Activated CD4-positive, alpha-beta memory T cell treated with anti-CD3 and anti-CD28 coated beads for 36 hours (primary cell): ENCODE results near the gene GJA4. TPM values are rescaled to one million over a fixed set of nuclear protein-coding genes. Genes with fewer than 3 reads are reported as not detected.

Source experiments
- CTCF ChIA-PET: fragments of 350-600 bp; sonication (Branson Sonifier 250); formaldehyde crosslinking; loops from one replicate; lab custom pipeline; 2021; ENCODE audit warnings: antibody characterized with exemption, inconsistent platforms; lab: Charles Lee
- POLR2A ChIA-PET: fragments of 350-600 bp; sonication (Branson Sonifier 250); formaldehyde crosslinking; loops from one replicate; lab custom pipeline; 2021; ENCODE audit warnings: antibody characterized with exemption; lab: Charles Lee
- DNase-seq: peaks from one replicate; pipeline ENCODE4 v3.0.0-alpha.2; 2020
- H3K27ac Mint-ChIP-seq: one replicate; pipeline ENCODE4 v1.8.0; 2021; ENCODE audit warnings: mixed read lengths
- H3K27me3 Mint-ChIP-seq: one replicate; pipeline ENCODE4 v1.8.0; 2021; ENCODE audit warnings: mixed read lengths
- H3K36me3 Mint-ChIP-seq: one replicate; pipeline ENCODE4 v1.8.0; 2021; ENCODE audit warnings: mixed read lengths
- H3K4me1 Mint-ChIP-seq: one replicate; pipeline ENCODE4 v1.8.0; 2021; ENCODE audit warnings: low read depth, mixed read lengths
- H3K4me3 Mint-ChIP-seq: one replicate; pipeline ENCODE4 v1.8.0; 2021; ENCODE audit warnings: mild to moderate bottlenecking, mixed read lengths
- H3K9me3 Mint-ChIP-seq: one replicate; pipeline ENCODE4 v1.8.0; 2021; ENCODE audit warnings: mixed read lengths
- intact Hi-C: fragments of 100-400 bp; cut with micrococcal nuclease; formaldehyde crosslinking; loops from one replicate; pipeline ENCODE4 v1.15.1; 2023
- total RNA-seq, 2 experiments: library from RNA; stranded (reverse); gene quantifications; one replicate each; pipeline ENCODE4 v1.2.3, GENCODE V29; 2021

The GJA4 gene
- total RNA-seq, 2 experiments from 2014 or later: not detected

GRCh38 chr1:34785231-34785874, 7.4 kb upstream of the GJA4 start:
- ChIA-PET CTCF (interaction anchor here (0.9 to 1.3 kb wide), 3 partner anchors 11 to 81 kb away, joined by 3 to 12 read pairs (median 3); no protein-coding TSS in a partner anchor), POLR2A (no interaction called here)
- Mint-ChIP-seq H3K27ac (no peak overlapping the region), H3K4me1 (peaks cover 7% of the 10 kb centered on the region), H3K36me3 (no peaks in the 10 kb centered on the region), H3K4me3 (no peak overlapping the region), H3K27me3 (peaks cover 43% of the 10 kb centered on the region), H3K9me3 (no peaks in the 10 kb centered on the region)
- DNase-seq: no peak
- intact Hi-C loops: no loop called here

DNA sequence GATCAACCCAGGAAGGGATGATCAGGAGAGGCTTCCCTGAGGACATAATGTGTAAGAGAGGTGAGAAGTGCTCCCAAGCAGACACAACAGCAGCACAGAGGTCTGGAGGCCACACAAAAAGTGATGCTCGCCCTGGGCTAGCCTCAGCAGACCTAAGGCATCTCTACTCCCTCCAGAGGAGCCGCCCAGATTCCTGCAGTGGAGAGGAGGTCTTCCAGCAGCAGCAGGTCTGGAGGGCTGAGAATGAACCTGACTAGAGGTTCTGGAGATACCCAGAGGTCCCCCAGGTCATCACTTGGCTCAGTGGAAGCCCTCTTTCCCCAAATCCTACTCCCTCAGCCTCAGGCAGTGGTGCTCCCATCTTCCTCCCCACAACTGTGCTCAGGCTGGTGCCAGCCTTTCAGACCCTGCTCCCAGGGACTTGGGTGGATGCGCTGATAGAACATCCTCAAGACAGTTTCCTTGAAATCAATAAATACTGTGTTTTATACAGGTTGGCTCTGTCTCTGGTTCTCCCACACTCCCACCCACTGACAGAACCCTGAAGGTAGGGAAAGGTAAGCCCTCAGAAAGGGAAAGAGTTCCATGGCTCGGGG, 6.8 kb upstream of the GJA4 start:
- peaks cover 7% of the 10 kb centered on the region for H3K4me1 Mint-ChIP-seq
- POLR2A ChIA-PET: no interaction called here
- no peak for DNase-seq
- CTCF ChIA-PET: interaction anchor here (0.6 to 5.8 kb wide), 10 partner anchors 11 to 105 kb away, joined by 3 to 67 read pairs (median 5); no protein-coding TSS in a partner anchor
- intact Hi-C loops: loop anchor here (1.0 kb wide), 3 partner anchors 14 to 80 kb away; no protein-coding TSS in a partner anchor
- H3K27me3 Mint-ChIP-seq: peaks cover 45% of the 10 kb centered on the region
- no peaks in the 10 kb centered on the region for H3K9me3 Mint-ChIP-seq
- no peak overlapping the region for H3K27ac Mint-ChIP-seq
- no peak overlapping the region for H3K4me3 Mint-ChIP-seq
- no peaks in the 10 kb centered on the region for H3K36me3 Mint-ChIP-seq

DNA sequence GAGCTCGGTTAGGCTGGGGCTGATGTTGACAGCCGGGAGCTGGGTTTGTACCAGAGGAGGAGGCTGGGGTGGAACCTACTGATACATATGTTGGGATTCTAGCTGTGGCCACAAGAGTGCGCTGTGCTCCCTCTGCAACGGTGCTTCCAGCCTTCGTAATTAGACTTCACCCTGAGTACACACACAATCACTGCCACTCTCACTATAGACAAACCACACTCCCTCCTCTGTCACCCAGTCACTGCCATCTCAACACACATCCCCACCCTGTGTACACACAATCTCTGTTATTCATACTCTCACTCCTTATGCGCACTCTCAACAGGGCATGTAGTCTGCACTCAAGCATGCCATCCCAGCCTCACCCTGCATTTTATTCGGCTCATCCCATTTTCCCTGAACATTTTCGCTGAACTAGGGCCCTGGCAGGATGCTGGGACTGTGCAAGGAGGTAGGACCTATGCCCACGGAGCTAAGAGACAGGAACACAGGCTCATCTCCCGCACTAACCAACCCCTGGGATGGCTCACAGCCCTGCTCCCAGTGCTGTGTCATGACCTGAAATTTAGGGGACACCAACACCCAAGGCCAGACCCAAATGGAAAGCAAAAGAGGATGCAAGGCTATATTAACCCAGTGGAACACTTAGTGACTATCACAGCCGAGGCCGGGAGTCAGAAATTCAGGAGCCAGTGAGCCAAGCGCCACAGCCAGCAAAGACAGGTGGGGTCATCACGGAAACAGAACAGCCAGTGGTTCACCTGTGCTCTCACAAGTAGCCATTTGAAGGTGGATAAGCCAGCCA, 6.1 kb upstream of the GJA4 start:
- Mint-ChIP-seq H3K27ac (no peak overlapping the region), H3K27me3 (peaks cover 50% of the 10 kb centered on the region), H3K9me3 (no peaks in the 10 kb centered on the region), H3K36me3 (no peaks in the 10 kb centered on the region), H3K4me3 (no peak overlapping the region), H3K4me1 (peaks cover 7% of the 10 kb centered on the region)
- DNase-seq: peak; percentile 80
- POLR2A ChIA-PET: interaction anchor here (0.9 kb wide), 1 partner anchor 244 kb away, joined by 3 read pairs; no protein-coding TSS in a partner anchor
- CTCF ChIA-PET: interaction anchor here (0.6 to 5.8 kb wide), 10 partner anchors 10 to 104 kb away, joined by 3 to 67 read pairs (median 5); no protein-coding TSS in a partner anchor
- intact Hi-C loops: loop anchor here (1.0 kb wide), 3 partner anchors 14 to 80 kb away; no protein-coding TSS in a partner anchor

DNA sequence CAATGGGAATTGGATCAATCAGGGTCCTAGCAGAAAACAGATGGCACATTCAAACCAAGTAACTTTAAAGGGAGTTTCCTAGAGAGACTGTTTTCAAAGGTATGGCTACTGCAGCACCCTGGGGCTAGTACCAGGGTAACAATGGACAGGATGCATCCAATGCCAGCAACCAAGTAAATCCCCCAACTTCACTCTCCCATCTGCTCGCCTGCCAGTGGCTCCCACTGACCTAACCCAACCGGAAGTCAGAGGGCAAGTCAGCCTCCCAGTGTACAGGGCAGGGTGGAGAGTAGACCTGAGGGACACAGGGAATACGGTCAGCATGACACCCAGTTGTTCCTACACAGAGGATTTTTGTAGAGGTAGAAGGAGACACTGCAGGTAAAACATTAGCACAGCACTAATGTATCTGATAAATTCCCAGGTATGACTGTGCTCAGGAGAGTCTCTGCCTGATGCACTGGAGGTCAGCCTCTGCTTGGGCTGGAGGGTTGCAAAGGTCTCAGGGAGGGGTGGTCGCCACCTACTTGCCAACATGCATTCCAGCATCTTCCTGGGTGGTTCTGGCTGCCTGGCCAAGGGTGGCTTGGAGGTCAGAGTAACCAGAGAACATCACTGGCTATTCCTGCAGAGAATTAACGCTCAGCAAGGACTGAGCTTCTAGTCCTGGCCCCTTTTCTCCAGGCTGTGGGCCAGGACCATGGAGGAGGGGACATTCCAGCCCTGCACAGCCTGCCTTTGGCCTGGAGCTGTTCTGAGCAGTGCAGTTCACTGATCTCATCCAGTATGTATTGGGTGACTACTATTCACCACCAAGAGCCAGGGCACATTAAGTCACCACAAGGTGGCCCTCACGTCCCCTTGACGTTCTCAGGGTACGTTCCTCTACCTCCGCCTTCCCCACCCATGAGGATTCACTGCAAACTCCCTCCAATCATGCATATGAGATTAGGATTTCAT, 5.1 kb upstream of the GJA4 start:
- H3K4me1 Mint-ChIP-seq: peaks cover 10% of the 10 kb centered on the region
- H3K9me3 Mint-ChIP-seq: no peaks in the 10 kb centered on the region
- no peaks in the 10 kb centered on the region for H3K36me3 Mint-ChIP-seq
- ChIA-PET CTCF (interaction anchor here (0.8 to 5.8 kb wide), 7 partner anchors 9 to 137 kb away, joined by 3 to 67 read pairs (median 6); no protein-coding TSS in a partner anchor), POLR2A (interaction anchor here (0.9 kb wide), 1 partner anchor 243 kb away, joined by 3 read pairs; no protein-coding TSS in a partner anchor)
- peak; percentile 31 for DNase-seq
- peaks cover 50% of the 10 kb centered on the region for H3K27me3 Mint-ChIP-seq
- intact Hi-C loops: no loop called here
- no peak overlapping the region for H3K4me3 Mint-ChIP-seq
- no peak overlapping the region for H3K27ac Mint-ChIP-seq

DNA sequence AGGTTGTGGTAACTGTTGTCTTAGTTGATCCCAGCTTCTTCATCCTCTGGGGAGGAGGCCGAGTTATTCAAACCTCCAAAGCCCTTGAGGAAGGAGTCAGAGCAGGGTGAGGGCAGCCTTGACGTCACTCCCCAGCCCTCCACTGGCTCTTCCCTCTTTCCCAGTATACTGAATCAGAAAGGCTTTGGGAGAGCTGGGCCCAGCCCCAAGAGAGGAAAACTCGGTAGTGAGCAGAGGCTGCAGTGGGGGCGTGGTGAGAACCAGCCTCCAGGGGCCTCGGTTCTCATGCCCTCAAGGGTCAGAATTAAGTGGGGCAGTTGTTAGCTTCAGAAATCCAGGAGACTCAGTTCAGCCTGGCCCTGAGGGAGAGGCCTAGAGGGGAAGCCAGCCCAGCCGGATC, 1.8 kb upstream of the GJA4 start:
- peaks cover 10% of the 10 kb centered on the region for H3K4me1 Mint-ChIP-seq
- ChIA-PET CTCF (interaction anchor here (1.3 to 5.8 kb wide), 2 partner anchors 48 to 62 kb away, joined by 4 to 67 read pairs; no protein-coding TSS in a partner anchor), POLR2A (no interaction called here)
- intact Hi-C loops: no loop called here
- peaks cover 53% of the 10 kb centered on the region for H3K27me3 Mint-ChIP-seq
- H3K36me3 Mint-ChIP-seq: peaks cover 5% of the 10 kb centered on the region
- H3K9me3 Mint-ChIP-seq: no peaks in the 10 kb centered on the region
- no peak for DNase-seq
- no peak overlapping the region for H3K4me3 Mint-ChIP-seq
- no peak overlapping the region for H3K27ac Mint-ChIP-seq

- DNase-seq: no peak
- no peaks in the 10 kb centered on the region for H3K9me3 Mint-ChIP-seq
- H3K27ac Mint-ChIP-seq: no peak overlapping the region
- H3K27me3 Mint-ChIP-seq: peaks cover 42% of the 10 kb centered on the region
- ChIA-PET CTCF (interaction anchor here (2.5 kb wide), 1 partner anchor 60 kb away, joined by 15 read pairs; no protein-coding TSS in a partner anchor), POLR2A (no interaction called here)
- H3K4me1 Mint-ChIP-seq: peaks cover 14% of the 10 kb centered on the region
- H3K4me3 Mint-ChIP-seq: no peak overlapping the region
- intact Hi-C loops: no loop called here
- H3K36me3 Mint-ChIP-seq: peaks cover 5% of the 10 kb centered on the region
Measured at GRCh38 chr1:34792424-34792823, 375 bp upstream of the GJA4 start.

DNA sequence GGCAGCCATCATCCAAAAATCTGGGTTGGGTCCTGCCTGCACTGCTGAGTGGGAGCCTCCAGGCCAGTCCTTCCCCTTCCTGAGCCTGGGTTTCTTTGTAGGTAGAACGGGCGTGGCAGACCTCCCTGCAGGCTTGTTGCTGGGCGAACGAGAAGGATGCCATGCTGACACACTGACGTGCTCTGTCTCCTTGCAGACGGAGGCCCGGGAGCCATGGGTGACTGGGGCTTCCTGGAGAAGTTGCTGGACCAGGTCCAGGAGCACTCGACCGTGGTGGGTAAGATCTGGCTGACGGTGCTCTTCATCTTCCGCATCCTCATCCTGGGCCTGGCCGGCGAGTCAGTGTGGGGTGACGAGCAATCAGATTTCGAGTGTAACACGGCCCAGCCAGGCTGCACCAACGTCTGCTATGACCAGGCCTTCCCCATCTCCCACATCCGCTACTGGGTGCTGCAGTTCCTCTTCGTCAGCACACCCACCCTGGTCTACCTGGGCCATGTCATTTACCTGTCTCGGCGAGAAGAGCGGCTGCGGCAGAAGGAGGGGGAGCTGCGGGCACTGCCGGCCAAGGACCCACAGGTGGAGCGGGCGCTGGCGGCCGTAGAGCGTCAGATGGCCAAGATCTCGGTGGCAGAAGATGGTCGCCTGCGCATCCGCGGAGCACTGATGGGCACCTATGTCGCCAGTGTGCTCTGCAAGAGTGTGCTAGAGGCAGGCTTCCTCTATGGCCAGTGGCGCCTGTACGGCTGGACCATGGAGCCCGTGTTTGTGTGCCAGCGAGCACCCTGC, 1.4 kb downstream of the GJA4 start:
- Mint-ChIP-seq H3K9me3 (no peaks in the 10 kb centered on the region), H3K4me1 (peaks cover 18% of the 10 kb centered on the region), H3K4me3 (no peak overlapping the region), H3K27ac (no peak overlapping the region), H3K36me3 (peaks cover 6% of the 10 kb centered on the region), H3K27me3 (peaks cover 36% of the 10 kb centered on the region)
- CTCF ChIA-PET: interaction anchor here (2.5 kb wide), 1 partner anchor 58 kb away, joined by 15 read pairs; no protein-coding TSS in a partner anchor
- DNase-seq: no peak
- intact Hi-C loops: no loop called here
- POLR2A ChIA-PET: no interaction called here

GRCh38 chr1:34794790-34795180, 2.0 kb downstream of the GJA4 start:
- intact Hi-C loops: no loop called here
- peaks cover 36% of the 10 kb centered on the region for H3K27me3 Mint-ChIP-seq
- H3K4me3 Mint-ChIP-seq: no peak overlapping the region
- ChIA-PET CTCF (no interaction called here), POLR2A (no interaction called here)
- no peaks in the 10 kb centered on the region for H3K9me3 Mint-ChIP-seq
- DNase-seq: no peak
- H3K27ac Mint-ChIP-seq: no peak overlapping the region
- H3K36me3 Mint-ChIP-seq: peaks cover 6% of the 10 kb centered on the region
- H3K4me1 Mint-ChIP-seq: peaks cover 18% of the 10 kb centered on the region

DNA sequence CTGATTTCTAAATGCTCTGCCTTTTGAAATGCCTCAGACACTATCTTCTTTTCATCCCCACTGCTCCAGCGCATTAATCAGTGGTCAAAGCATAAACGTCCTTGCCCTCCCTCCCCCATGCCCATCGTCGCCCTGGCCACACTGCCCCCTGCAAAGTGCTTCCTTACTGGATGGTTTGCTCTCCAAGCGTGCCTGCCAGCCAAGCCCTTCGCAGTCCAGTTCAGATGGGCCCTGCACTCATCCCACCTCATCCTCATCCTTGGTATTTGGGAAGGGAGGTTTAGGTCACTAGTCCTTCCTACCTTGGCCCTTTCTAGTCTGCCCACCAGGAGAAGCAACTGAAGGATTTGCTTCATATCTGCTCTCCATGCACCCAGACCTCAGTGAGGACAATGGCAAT, 3.1 kb downstream of the GJA4 start:
- CTCF ChIA-PET: interaction anchor here (1.6 kb wide), 1 partner anchor 189 kb away, joined by 4 read pairs; the partner anchor contains the start of gene TMEM35B
- intact Hi-C loops: no loop called here
- Mint-ChIP-seq H3K4me3 (no peak overlapping the region), H3K4me1 (peaks cover 22% of the 10 kb centered on the region), H3K27ac (no peak overlapping the region), H3K27me3 (peaks cover 30% of the 10 kb centered on the region), H3K9me3 (no peaks in the 10 kb centered on the region), H3K36me3 (peaks cover 6% of the 10 kb centered on the region)
- DNase-seq: no peak
- POLR2A ChIA-PET: no interaction called here

DNA sequence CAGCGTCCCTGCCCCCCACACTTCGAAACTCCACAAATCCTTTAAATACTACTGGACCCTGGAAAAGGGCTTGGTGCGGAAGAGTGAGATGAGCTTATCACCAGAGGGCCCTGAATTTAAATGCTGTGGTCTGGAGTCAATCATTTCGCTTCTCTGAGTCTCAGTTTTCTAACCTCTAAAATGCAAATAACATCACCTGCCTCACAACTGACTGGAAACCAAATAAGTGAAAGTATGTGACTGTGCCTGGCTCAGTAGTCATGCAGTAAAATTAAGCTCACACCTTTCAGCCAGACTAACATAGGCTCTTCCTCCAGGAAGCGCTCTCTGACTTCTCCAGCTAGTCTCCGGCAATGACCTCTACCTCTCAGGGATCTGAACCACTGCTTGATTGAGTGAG, 4.2 kb downstream of the GJA4 start:
- no peak overlapping the region for H3K4me3 Mint-ChIP-seq
- peaks cover 22% of the 10 kb centered on the region for H3K27me3 Mint-ChIP-seq
- peaks cover 24% of the 10 kb centered on the region for H3K4me1 Mint-ChIP-seq
- POLR2A ChIA-PET: interaction anchor here (1.2 kb wide), 1 partner anchor 63 kb away, joined by 4 read pairs; the partner anchor contains the start of gene SMIM12
- H3K9me3 Mint-ChIP-seq: no peaks in the 10 kb centered on the region
- peak; percentile 27 for DNase-seq
- peaks cover 6% of the 10 kb centered on the region for H3K36me3 Mint-ChIP-seq
- CTCF ChIA-PET: interaction anchor here (0.5 to 1.6 kb wide), 8 partner anchors 8 to 1200 kb away, joined by 3 to 9 read pairs (median 4); partner anchors contain the start of genes SMIM12 and TMEM35B
- intact Hi-C loops: no loop called here
- H3K27ac Mint-ChIP-seq: no peak overlapping the region
